RPMI7951 (cell line): ENCODE results near the gene TAGLN. TPM values are rescaled to one million over a fixed set of nuclear protein-coding genes. Genes with fewer than 3 reads are reported as not detected.

Source experiments
- DNase-seq: peaks from one replicate; pipeline ENCODE4 v3.0.0-alpha.2; 2012; ENCODE audit warnings: low read depth
- total RNA-seq: library from RNA; depleted of rRNA; stranded (reverse); fragments of >200 nt; shearing (Covaris generic); gene quantifications from 2 replicates; pipeline ENCODE4 v1.2.3, GENCODE V29; 2014; rRNA removed

TAGLN gene
- total RNA-seq, 1 experiment from 2014 or later = 319 TPM

GRCh38 chr11:117230286-117230961 is 31.3 kb downstream of the TAGLN start:
- no peak for DNase-seq

GRCh38 chr11:117230999-117231841 is 32.0 kb downstream of the TAGLN start:
- DNase-seq = no peak

DNA sequence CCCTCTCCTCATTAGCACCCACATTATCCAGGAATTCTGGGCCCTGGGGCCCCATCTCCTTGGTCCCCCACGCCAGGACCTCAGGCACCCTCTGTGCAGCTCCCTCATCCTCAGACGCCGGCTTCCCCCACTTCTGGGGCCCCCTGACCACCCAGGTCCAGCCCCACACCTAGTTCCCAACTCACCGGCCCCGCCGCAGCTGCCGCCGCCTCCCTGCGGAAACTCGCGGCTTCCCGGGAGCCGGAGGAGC is 32.6 kb downstream of the TAGLN start, which contains the start of gene PCSK7:
Gene PCSK7 (minus strand): TSS at position 232 of the 250 bp plus-strand sequence. CDS start 2,229 bp downstream, outside the sequence.
- DNase-seq = no peak

- DNase-seq = peak; percentile 73
These were observed 33.1 kb downstream of the TAGLN start, which contains the start of gene RNF214 for GRCh38 chr11:117232092-117232878. TSS of gene RNF214 (plus strand) at chr11:117232671. CDS start at chr11:117234273, 1,602 bp downstream.

- DNase-seq = no peak
These were observed 33.8 kb downstream of the TAGLN start for GRCh38 chr11:117232911-117233409.

DNA sequence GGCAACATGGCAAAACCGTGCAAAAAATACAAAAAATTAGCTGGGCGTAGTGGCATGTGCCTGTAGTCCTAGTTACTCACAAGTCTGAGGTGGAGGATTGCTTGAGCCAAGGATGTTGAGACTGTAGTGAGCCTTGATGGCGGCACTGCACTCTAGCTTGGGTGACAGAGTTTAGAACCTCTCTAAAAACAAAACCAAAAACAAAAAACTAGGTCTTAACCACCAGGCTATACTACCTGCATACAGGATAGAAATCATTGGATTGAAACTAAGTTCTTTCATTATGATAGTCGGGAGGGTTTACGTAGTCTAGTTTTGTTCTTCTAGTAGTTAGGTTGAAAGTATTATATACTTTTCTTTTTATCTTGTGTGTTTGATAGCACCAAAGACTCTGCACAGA is 39.1 kb downstream of the TAGLN start:
- DNase-seq = no peak

DNA sequence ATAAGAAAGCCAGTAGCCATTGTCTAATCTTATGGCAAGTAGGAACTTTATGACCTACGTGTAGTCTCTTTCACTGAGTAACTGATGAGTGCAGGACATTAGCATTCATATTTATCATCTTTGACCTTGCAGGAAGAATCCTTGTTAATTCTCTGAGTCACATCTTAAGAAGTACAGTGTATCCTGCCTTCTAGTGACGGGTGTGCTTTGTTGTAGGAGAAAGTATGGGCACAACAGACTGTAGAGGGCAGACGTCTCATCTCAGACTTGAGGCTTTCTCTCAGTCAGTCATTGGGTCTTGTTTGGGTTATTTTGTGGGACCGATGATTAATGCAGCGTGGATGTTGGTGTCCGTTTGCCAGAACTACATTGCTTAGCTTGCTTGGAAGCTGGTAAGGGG is 40.1 kb downstream of the TAGLN start:
- DNase-seq = peak; percentile 63

GRCh38 chr11:117248341-117248740 is 49.2 kb downstream of the TAGLN start:
- no peak for DNase-seq

GRCh38 chr11:117249571-117249970 is 50.4 kb downstream of the TAGLN start:
- DNase-seq = no peak

DNA sequence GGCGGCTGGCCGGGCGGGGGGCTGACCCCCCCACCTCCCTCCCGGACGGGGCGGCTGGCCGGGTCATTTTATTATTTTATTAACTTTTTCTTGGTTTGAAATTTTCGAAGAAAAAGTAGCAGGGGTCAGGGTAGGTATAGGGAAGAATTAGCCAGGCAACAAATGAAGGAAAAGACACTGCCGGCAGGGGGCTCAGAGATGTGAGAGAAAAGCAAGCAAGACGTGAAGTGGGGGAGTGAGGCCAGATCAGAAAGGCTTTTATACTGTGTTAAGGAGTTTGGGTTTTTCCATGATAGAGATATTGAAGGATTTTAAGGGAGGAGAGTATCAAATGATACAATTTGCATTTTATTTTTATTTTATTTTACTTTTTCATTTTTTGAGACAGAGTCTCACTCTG is 52.3 kb downstream of the TAGLN start:
- no peak for DNase-seq

GRCh38 chr11:117255966-117256365 is 56.8 kb downstream of the TAGLN start:
- no peak for DNase-seq

- peak; percentile 27 for DNase-seq
These were observed 57.4 kb downstream of the TAGLN start for GRCh38 chr11:117256573-117256972.

Other genes with a start within 250 kb of the TAGLN start
- gene SIK3, start 100.9 kb upstream of the TAGLN start, total RNA-seq = 6.4 and 9.3 TPM in 2 replicates
- gene PAFAH1B2, start 55.1 kb upstream of the TAGLN start, total RNA-seq = 123 and 125 TPM in 2 replicates
- 9.5 and 13.0 TPM in 2 replicates for gene SIDT2, start 20.6 kb upstream of the TAGLN start, total RNA-seq
- 31.4 and 33.0 TPM in 2 replicates for gene PCSK7, start 32.7 kb downstream of the TAGLN start, total RNA-seq
- gene RNF214, start 33.3 kb downstream of the TAGLN start, total RNA-seq = 7.1 and 7.2 TPM in 2 replicates
- 1.7 and 6.8 TPM in 2 replicates for gene BACE1-AS, start 92.0 kb downstream of the TAGLN start, total RNA-seq
- 27.5 and 32.3 TPM in 2 replicates for gene BACE1, start 116.9 kb downstream of the TAGLN start, total RNA-seq
- gene CEP164, start 128.5 kb downstream of the TAGLN start, total RNA-seq = 20.7 and 30.1 TPM in 2 replicates